Stimulated activated CD4-positive, alpha-beta T cell treated with anti-CD3 and anti-CD28 coated beads, Interleukin-4, amount 100 ng/mL, for 24 hours (primary cell): ENCODE measurements around the gene C3AR1.
"Not testable (repeated sequence)": the region's sequence is repeated elsewhere in the genome, so short reads cannot be mapped to it uniquely, and the experiment has no call there.

ENCODE experiments used
- DNase-seq: peaks from one replicate; pipeline ENCODE4 v3.0.0-alpha.2; 2020

The C3AR1 gene

DNA sequence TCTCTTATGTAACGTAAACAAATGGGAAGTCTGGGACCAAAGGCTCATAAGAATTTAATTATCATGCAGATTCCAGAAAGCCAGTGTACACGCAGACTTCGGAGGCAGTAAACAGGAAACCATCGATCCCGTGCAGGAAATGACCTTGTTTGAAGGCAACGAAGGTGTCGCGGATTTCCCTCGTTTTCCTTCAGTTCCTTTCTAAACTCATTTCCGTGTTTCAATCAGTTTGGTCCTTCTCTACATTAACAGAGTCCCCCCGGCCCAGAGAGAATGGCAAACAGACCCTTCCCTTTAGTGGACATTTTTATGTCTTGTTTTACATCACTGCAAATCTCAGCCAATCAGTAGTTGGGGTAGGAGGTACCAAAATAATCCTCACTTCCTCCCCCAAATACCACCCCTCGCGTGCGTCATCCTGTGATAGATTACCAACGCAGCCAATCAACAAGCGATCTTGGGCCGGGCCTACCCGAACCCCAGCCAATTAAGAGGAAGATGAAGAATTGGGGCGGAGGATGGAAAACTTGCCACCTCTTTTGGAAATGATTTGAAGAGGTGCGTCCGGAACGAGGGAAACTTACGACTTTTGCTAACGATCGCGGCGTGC, 39.8 kb downstream of the C3AR1 start:
- DNase-seq, result peak; percentile 97

DNA sequence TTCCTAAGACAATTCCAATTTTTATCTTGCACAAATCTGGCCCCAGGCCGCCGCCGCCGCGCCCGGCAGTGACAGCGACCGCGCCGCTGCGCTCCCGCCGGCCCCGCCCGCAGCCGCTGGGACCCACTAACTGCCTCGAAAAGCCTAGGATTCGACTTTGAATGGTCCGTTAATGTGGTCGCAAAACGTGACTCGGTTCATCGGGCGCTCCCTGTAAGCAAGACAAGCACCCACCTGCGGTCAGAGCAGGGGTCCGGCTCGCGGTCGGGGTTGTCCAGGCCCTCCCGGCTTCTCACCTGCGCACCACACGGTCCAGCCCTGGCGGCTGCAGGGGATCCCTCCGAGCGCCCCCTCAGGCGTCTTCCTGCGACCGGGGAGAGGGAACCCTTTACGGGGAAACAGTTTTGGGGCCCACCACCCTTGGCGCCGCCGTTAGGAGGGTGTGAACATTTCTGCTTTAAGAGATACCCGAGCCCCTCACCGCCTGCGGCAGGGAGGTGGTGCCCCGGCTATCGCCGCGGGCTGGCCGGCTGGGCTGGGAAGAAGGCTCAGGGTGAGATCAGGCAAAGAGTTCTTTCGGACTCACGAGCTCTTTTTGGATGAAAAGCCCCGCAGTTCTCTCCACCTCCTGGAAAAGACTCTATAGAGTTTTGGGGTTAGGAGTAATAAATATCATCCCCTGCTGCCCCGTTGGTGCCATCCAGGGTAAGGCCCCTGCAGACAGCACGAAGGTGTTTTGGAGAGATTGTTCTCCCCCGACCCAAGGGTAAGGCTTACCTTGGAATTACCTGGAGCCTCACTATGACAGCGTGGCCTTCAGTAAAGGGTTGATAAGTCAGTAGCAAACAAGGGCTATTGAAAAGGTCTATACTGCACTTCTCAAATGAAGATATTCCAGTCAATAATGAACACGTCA, 47.2 kb downstream of the C3AR1 start:
- DNase-seq, result no peak

- not testable (repeated sequence) for DNase-seq
Measured at GRCh38 chr12:8018213-8018612, 47.9 kb downstream of the C3AR1 start.

GRCh38 chr12:8014836-8015235, 51.3 kb downstream of the C3AR1 start:
- DNase-seq, result no peak

DNA sequence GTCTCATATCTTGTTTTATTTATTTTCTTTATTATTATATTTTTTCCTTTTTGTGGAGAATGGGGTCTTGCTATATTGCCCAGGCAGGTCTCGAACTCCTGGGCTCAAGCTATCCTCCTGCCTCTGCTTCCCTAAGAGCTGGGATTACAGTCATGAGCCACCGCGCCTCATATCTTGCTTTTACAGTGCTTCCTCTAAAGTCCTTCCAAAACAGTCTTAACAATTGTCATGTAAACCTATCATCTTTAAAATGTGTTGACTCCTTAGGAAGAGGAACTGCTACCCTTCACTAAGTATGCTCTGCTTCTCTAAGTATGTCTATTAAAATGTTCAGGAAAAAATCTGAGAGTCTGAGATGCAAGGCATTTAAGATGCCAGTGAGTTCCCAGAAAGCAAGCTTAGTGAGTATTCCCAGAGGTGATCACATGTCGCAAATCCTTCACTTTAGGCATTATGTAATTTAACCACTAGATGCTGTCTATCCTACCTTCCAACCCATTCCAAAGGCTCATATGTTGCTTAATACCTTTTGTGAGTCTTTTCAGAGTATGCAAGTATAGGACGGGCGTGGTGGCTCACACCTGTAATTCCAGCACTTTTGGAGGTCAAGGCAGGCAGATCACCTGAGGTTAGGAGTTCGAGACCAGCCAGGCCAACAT, 53.4 kb downstream of the C3AR1 start:
- DNase-seq, result no peak

DNA sequence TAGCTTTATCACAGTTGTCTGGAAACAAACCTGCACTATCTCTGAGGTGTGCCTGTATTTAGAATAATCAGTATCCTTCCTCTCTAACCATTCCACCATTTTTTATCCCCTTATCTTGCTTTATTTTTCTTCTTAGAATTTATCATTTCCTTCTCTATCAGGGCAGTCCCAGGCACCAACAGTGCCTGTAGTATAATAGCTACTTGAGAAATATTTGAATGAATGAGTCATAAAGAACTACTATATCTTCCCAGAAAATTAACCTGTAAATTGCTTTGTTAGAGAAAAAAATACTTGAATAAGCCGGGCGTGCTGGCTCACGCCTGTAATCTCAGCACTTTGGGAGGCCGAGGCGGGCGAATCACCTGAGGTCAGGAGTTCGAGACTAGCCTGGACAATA, 54.8 kb downstream of the C3AR1 start:
- no peak for DNase-seq
